HepG2 (cell line): ENCODE data around the gene GCLM. TPM values are rescaled to one million over a fixed set of nuclear protein-coding genes. Genes with fewer than 3 reads are reported as not detected.

ENCODE experiments used
- AKAP8 ChIP-seq: sonication (generic); formaldehyde crosslinking; IDR thresholded peaks from 2 replicates; pipeline ENCODE4 v1.5.1; 2020; ENCODE audit warnings: mild to moderate bottlenecking, missing genetic modification reagents
- CHCHD3 ChIP-seq: sonication (generic); formaldehyde crosslinking; IDR thresholded peaks from 2 replicates; pipeline ENCODE4 v1.8.0; 2022; ENCODE audit warnings: mild to moderate bottlenecking, missing genetic modification reagents, moderate library complexity
- CTCF ChIP-seq: sonication (generic); formaldehyde crosslinking; IDR thresholded peaks from 2 replicates; pipeline ENCODE4 v1.5.0; 2020; ENCODE audit warnings: mild to moderate bottlenecking, missing genetic modification reagents, moderate library complexity
- FOXK2 ChIP-seq: fragments of 450-650 bp; IDR thresholded peaks from 2 replicates; pipeline ENCODE4 v1.6.1; 2016
- GATA4 ChIP-seq: sonication (generic); IDR thresholded peaks from 2 replicates; pipeline ENCODE4 v1.6.1; 2016; ENCODE audit warnings: antibody characterized with exemption, low read depth, borderline replicate concordance
- KDM2A ChIP-seq: sonication (generic); formaldehyde crosslinking; IDR thresholded peaks from 2 replicates; pipeline ENCODE4 v1.4.0; 2020; ENCODE audit warnings: low read depth, missing genetic modification reagents, borderline replicate concordance
- KDM5A ChIP-seq: fragments of 200-600 bp; sonication (generic); IDR thresholded peaks from 2 replicates; pipeline ENCODE4 v1.7.0; 2018; ENCODE audit warnings: antibody characterized with exemption, mild to moderate bottlenecking, low read length, borderline replicate concordance
- KLF15 ChIP-seq: sonication (generic); formaldehyde crosslinking; IDR thresholded peaks from 2 replicates; pipeline ENCODE4 v1.8.1; 2023; ENCODE audit warnings: borderline replicate concordance, mild to moderate bottlenecking, inconsistent platforms, missing genetic modification reagents, mixed read lengths
- MYPOP ChIP-seq: sonication (generic); formaldehyde crosslinking; IDR thresholded peaks from 2 replicates; pipeline ENCODE4 v1.8.1; 2023; ENCODE audit warnings: mild to moderate bottlenecking, moderate library complexity, missing genetic modification reagents
- SIN3B ChIP-seq: fragments of 150-350 bp; IDR thresholded peaks from 2 replicates; pipeline ENCODE4 v1.6.1; 2014; ENCODE audit warnings: low read length
- SRF ChIP-seq: IDR thresholded peaks from 2 replicates; pipeline ENCODE4 v1.6.1; 2011; ENCODE audit warnings: mild to moderate bottlenecking, low read depth, low read length, moderate library complexity
- STAG1 ChIP-seq: sonication (generic); formaldehyde crosslinking; IDR thresholded peaks from 2 replicates; pipeline ENCODE4 v1.4.0; 2020; ENCODE audit warnings: missing genetic modification reagents
- STAT5B ChIP-seq: sonication (generic); formaldehyde crosslinking; IDR thresholded peaks from 2 replicates; pipeline ENCODE4 v1.4.0; 2020; ENCODE audit warnings: missing genetic modification reagents
- TP53 ChIP-seq: sonication (generic); formaldehyde crosslinking; conservative IDR thresholded peaks from 2 replicates; pipeline ENCODE4 v1.4.0; 2020; ENCODE audit warnings: missing genetic modification reagents
- ZNF207 ChIP-seq: fragments of 450-650 bp; IDR thresholded peaks from 2 replicates; pipeline ENCODE4 v1.6.1; 2016; ENCODE audit warnings: antibody characterized with exemption, borderline replicate concordance
- ZNF260 ChIP-seq: sonication (generic); formaldehyde crosslinking; IDR thresholded peaks from 2 replicates; pipeline ENCODE4 v1.4.0; 2020; ENCODE audit warnings: missing genetic modification reagents, low read depth, mild to moderate bottlenecking, borderline replicate concordance
- ZNF263 ChIP-seq: sonication (generic); formaldehyde crosslinking; IDR thresholded peaks from 2 replicates; pipeline ENCODE4 v1.4.0; 2020; ENCODE audit warnings: missing genetic modification reagents
- ZNF331 ChIP-seq: sonication (generic); formaldehyde crosslinking; IDR thresholded peaks from 2 replicates; pipeline ENCODE4 v1.4.0; 2020; ENCODE audit warnings: missing genetic modification reagents
- polyA plus RNA-seq, 8 experiments: library from polyadenylated mRNA; depleted of rRNA in 3 of 8; stranded (reverse) in 7 of 8; unstranded in 1 of 8; fragments of >200 nt; fragmentation: Illumina TruSeq in 4 of 8; extraction: Trizol in 4 of 8; gene quantifications; 2 replicates each; pipeline versions ENCODE4 v1.2.1 to v1.2.3, GENCODE V29; 2011 to 2016; ENCODE audit warnings: low read depth in 4 of 8, missing spikeins in 1 of 8, mixed read lengths in 1 of 8; ENCODE audit not compliant: insufficient read depth in 1 of 8
- total RNA-seq, 5 experiments: library from RNA; depleted of rRNA; stranded (reverse); fragments of >200 nt; fragmentation: Illumina TruSeq; extraction: Trizol; gene quantifications; 2 replicates each; pipeline ENCODE4 v1.2.3, GENCODE V29; 2016; ENCODE audit warnings: low read depth in 1 of 5
- TF ChIP-seq, protein P1 (sequence below): sonication (generic); formaldehyde crosslinking; IDR thresholded peaks from 2 replicates; pipeline ENCODE4 v1.5.1; 2020; ENCODE audit warnings: mild to moderate bottlenecking, missing genetic modification reagents, borderline replicate concordance
- TF ChIP-seq, protein P2 (sequence below): IDR thresholded peaks from 2 replicates; pipeline ENCODE4 v1.6.1; 2016

Gene GCLM
- total and polyA plus RNA-seq, 2 of the 13 experiments (the other 11 are each of a cell fraction or from before 2014, with no cell fraction given) = 8.7 to 29.9 TPM

- TF ChIP-seq, protein P1, sequence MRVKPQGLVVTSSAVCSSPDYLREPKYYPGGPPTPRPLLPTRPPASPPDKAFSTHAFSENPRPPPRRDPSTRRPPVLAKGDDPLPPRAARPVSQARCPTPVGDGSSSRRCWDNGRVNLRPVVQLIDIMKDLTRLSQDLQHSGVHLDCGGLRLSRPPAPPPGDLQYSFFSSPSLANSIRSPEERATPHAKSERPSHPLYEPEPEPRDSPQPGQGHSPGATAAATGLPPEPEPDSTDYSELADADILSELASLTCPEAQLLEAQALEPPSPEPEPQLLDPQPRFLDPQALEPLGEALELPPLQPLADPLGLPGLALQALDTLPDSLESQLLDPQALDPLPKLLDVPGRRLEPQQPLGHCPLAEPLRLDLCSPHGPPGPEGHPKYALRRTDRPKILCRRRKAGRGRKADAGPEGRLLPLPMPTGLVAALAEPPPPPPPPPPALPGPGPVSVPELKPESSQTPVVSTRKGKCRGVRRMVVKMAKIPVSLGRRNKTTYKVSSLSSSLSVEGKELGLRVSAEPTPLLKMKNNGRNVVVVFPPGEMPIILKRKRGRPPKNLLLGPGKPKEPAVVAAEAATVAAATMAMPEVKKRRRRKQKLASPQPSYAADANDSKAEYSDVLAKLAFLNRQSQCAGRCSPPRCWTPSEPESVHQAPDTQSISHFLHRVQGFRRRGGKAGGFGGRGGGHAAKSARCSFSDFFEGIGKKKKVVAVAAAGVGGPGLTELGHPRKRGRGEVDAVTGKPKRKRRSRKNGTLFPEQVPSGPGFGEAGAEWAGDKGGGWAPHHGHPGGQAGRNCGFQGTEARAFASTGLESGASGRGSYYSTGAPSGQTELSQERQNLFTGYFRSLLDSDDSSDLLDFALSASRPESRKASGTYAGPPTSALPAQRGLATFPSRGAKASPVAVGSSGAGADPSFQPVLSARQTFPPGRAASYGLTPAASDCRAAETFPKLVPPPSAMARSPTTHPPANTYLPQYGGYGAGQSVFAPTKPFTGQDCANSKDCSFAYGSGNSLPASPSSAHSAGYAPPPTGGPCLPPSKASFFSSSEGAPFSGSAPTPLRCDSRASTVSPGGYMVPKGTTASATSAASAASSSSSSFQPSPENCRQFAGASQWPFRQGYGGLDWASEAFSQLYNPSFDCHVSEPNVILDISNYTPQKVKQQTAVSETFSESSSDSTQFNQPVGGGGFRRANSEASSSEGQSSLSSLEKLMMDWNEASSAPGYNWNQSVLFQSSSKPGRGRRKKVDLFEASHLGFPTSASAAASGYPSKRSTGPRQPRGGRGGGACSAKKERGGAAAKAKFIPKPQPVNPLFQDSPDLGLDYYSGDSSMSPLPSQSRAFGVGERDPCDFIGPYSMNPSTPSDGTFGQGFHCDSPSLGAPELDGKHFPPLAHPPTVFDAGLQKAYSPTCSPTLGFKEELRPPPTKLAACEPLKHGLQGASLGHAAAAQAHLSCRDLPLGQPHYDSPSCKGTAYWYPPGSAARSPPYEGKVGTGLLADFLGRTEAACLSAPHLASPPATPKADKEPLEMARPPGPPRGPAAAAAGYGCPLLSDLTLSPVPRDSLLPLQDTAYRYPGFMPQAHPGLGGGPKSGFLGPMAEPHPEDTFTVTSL (CRISPR knock-in tag) = peak; percentile 21; the same call in 1 of the 2 replicates
- TF ChIP-seq, protein P2, sequence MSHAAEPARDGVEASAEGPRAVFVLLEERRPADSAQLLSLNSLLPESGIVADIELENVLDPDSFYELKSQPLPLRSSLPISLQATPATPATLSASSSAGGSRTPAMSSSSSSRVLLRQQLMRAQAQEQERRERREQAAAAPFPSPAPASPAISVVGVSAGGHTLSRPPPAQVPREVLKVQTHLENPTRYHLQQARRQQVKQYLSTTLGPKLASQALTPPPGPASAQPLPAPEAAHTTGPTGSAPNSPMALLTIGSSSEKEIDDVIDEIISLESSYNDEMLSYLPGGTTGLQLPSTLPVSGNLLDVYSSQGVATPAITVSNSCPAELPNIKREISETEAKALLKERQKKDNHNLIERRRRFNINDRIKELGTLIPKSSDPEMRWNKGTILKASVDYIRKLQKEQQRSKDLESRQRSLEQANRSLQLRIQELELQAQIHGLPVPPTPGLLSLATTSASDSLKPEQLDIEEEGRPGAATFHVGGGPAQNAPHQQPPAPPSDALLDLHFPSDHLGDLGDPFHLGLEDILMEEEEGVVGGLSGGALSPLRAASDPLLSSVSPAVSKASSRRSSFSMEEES (CRISPR knock-in tag) = peak; percentile 34; the same call in 1 of the 2 replicates
- TF ChIP-seq ZNF331 (CRISPR knock-in tag) (peak; percentile 82; the same call in 1 of the 2 replicates), CTCF (peak; percentile 22; the same call in 1 of the 2 replicates), ZNF263 (CRISPR knock-in tag) (0 out of 2 replicates have a peak, but pooled peaks have one; percentile 43), TP53 (CRISPR knock-in tag) (no peak), KDM5A (peak; percentile 96), SIN3B (peak; percentile 96), ZNF260 (CRISPR knock-in tag) (no peak), FOXK2 (no peak), GATA4 (peak; percentile 52; the same call in 1 of the 2 replicates), AKAP8 (CRISPR knock-in tag) (no peak), CHCHD3 (peak; percentile 57; the same call in 1 of the 2 replicates), ZNF207 (no peak), KDM2A (CRISPR knock-in tag) (peak; percentile 98), KLF15 (no peak), STAG1 (CRISPR knock-in tag) (no peak; the same call in 1 of the 2 replicates), STAT5B (CRISPR knock-in tag) (no peak), MYPOP (CRISPR knock-in tag) (peak; percentile 37; the same call in 1 of the 2 replicates), SRF (no peak)
These were observed 30.2 kb downstream of the GCLM start, which contains the start of gene DNTTIP2 (continued) for GRCh38 chr1:93878889-93879586.
